ENCODE data around the gene PRDM1. TPM values are rescaled to one million over a fixed set of nuclear protein-coding genes. Genes with fewer than 3 reads are reported as not detected.

The PRDM1 gene
- total RNA-seq, 1 donor from 2014 or later: 19.6 TPM

GRCh38 chr6:106064756-106065155, 21.4 kb upstream of the PRDM1 start:
- Mint-ChIP-seq H3K27ac (ENCODE audit: unreplicated experiment) (no peak overlapping the region), H3K36me3 (ENCODE audit: low read depth, unreplicated experiment) (no peaks in the 10 kb centered on the region), H3K4me3 (ENCODE audit: unreplicated experiment) (no peak overlapping the region), H3K27me3 (ENCODE audit: unreplicated experiment) (no peaks in the 10 kb centered on the region), H3K9me3 (ENCODE audit: unreplicated experiment) (no peaks in the 10 kb centered on the region), H3K4me1 (ENCODE audit: unreplicated experiment) (no peaks in the 10 kb centered on the region)
- TF ChIP-seq CTCF (IDR thresholded peaks at IDR 0.05; ENCODE audit: unreplicated experiment): no peak
- no peak for DNase-seq (ENCODE audit: low spot score)

- no peaks in the 10 kb centered on the region for H3K4me1 Mint-ChIP-seq (ENCODE audit: unreplicated experiment)
- no peak for TF ChIP-seq CTCF (IDR thresholded peaks at IDR 0.05; ENCODE audit: unreplicated experiment)
- no peak for DNase-seq (ENCODE audit: low spot score)
- H3K9me3 Mint-ChIP-seq (ENCODE audit: unreplicated experiment): no peaks in the 10 kb centered on the region
- no peak overlapping the region for H3K27ac Mint-ChIP-seq (ENCODE audit: unreplicated experiment)
- H3K36me3 Mint-ChIP-seq (ENCODE audit: low read depth, unreplicated experiment): no peaks in the 10 kb centered on the region
- no peak overlapping the region for H3K4me3 Mint-ChIP-seq (ENCODE audit: unreplicated experiment)
- H3K27me3 Mint-ChIP-seq (ENCODE audit: unreplicated experiment): no peaks in the 10 kb centered on the region
Observed at GRCh38 chr6:106066989-106067388, 19.1 kb upstream of the PRDM1 start.

GRCh38 chr6:106069478-106069877, 16.7 kb upstream of the PRDM1 start:
- H3K9me3 Mint-ChIP-seq (ENCODE audit: unreplicated experiment): no peaks in the 10 kb centered on the region
- H3K27ac Mint-ChIP-seq (ENCODE audit: unreplicated experiment): no peak overlapping the region
- no peak for DNase-seq (ENCODE audit: low spot score)
- H3K4me3 Mint-ChIP-seq (ENCODE audit: unreplicated experiment): no peak overlapping the region
- no peak for TF ChIP-seq CTCF (IDR thresholded peaks at IDR 0.05; ENCODE audit: unreplicated experiment)
- H3K36me3 Mint-ChIP-seq (ENCODE audit: low read depth, unreplicated experiment): no peaks in the 10 kb centered on the region
- H3K4me1 Mint-ChIP-seq (ENCODE audit: unreplicated experiment): no peaks in the 10 kb centered on the region
- H3K27me3 Mint-ChIP-seq (ENCODE audit: unreplicated experiment): no peaks in the 10 kb centered on the region

- DNase-seq (ENCODE audit: low spot score): no peak
- H3K4me3 Mint-ChIP-seq (ENCODE audit: unreplicated experiment): no peak overlapping the region
- TF ChIP-seq CTCF (IDR thresholded peaks at IDR 0.05; ENCODE audit: unreplicated experiment): no peak
- no peaks in the 10 kb centered on the region for H3K4me1 Mint-ChIP-seq (ENCODE audit: unreplicated experiment)
- no peak overlapping the region for H3K27ac Mint-ChIP-seq (ENCODE audit: unreplicated experiment)
- H3K36me3 Mint-ChIP-seq (ENCODE audit: low read depth, unreplicated experiment): no peaks in the 10 kb centered on the region
- peaks cover 1% of the 10 kb centered on the region for H3K27me3 Mint-ChIP-seq (ENCODE audit: unreplicated experiment)
- H3K9me3 Mint-ChIP-seq (ENCODE audit: unreplicated experiment): no peaks in the 10 kb centered on the region
Observed at GRCh38 chr6:106070636-106071035, 15.5 kb upstream of the PRDM1 start.

- H3K27me3 Mint-ChIP-seq (ENCODE audit: unreplicated experiment): peaks cover 1% of the 10 kb centered on the region
- H3K4me1 Mint-ChIP-seq (ENCODE audit: unreplicated experiment): no peaks in the 10 kb centered on the region
- no peak overlapping the region for H3K4me3 Mint-ChIP-seq (ENCODE audit: unreplicated experiment)
- no peaks in the 10 kb centered on the region for H3K36me3 Mint-ChIP-seq (ENCODE audit: low read depth, unreplicated experiment)
- DNase-seq (ENCODE audit: low spot score): no peak
- no peak for TF ChIP-seq CTCF (IDR thresholded peaks at IDR 0.05; ENCODE audit: unreplicated experiment)
- H3K27ac Mint-ChIP-seq (ENCODE audit: unreplicated experiment): no peak overlapping the region
- no peaks in the 10 kb centered on the region for H3K9me3 Mint-ChIP-seq (ENCODE audit: unreplicated experiment)
Observed at GRCh38 chr6:106072501-106073090, 13.5 kb upstream of the PRDM1 start.
